Globus pallidus (tissue), 1 donor: Measurements from ENCODE around the gene NDUFA13.
"Not testable (repeated sequence)": the region's sequence is repeated elsewhere in the genome, so short reads cannot be mapped to it uniquely, and the experiment has no call there.

Source experiments
- DNase-seq: peaks from one replicate; pipeline ENCODE4 v3.0.0-alpha.2; 2015; ENCODE audit warnings: low spot score

The NDUFA13 gene

GRCh38 chr19:19515642-19516519 is at the start of gene NDUFA13:
Gene NDUFA13 (plus strand): TSS chr19:19516225. CDS start chr19:19516239, 14 bp downstream.
- peak; percentile 89 for DNase-seq

- no peak for DNase-seq
Observed at GRCh38 chr19:19468424-19469050, 47.5 kb upstream of the NDUFA13 start.

GRCh38 chr19:19470579-19470978 is 45.4 kb upstream of the NDUFA13 start:
- no peak for DNase-seq

- DNase-seq = no peak
Observed at GRCh38 chr19:19471682-19472081, 44.3 kb upstream of the NDUFA13 start.

- DNase-seq = not testable (repeated sequence)
Observed at GRCh38 chr19:19472106-19472505, 43.9 kb upstream of the NDUFA13 start.

- no peak for DNase-seq
Observed at GRCh38 chr19:19475015-19475765, 40.8 kb upstream of the NDUFA13 start.

GRCh38 chr19:19475849-19476828 is 39.9 kb upstream of the NDUFA13 start:
- DNase-seq = no peak

- DNase-seq = no peak
Observed at GRCh38 chr19:19477705-19478383, 38.2 kb upstream of the NDUFA13 start.

- DNase-seq = no peak
Observed at GRCh38 chr19:19480688-19481087, 35.3 kb upstream of the NDUFA13 start.

GRCh38 chr19:19482809-19483596 is 33.0 kb upstream of the NDUFA13 start:
- DNase-seq = no peak

GRCh38 chr19:19485161-19485997 is 30.6 kb upstream of the NDUFA13 start:
- no peak for DNase-seq

- no peak for DNase-seq
Observed at GRCh38 chr19:19485998-19486290, 30.1 kb upstream of the NDUFA13 start.

- no peak for DNase-seq
Observed at GRCh38 chr19:19486343-19487076, 29.5 kb upstream of the NDUFA13 start.

- DNase-seq = no peak
Observed at GRCh38 chr19:19487077-19487949, 28.7 kb upstream of the NDUFA13 start.

GRCh38 chr19:19487950-19488874 is 27.8 kb upstream of the NDUFA13 start:
- no peak for DNase-seq
